GM19035 (cell line): ENCODE results near the gene KCNIP1.

Source experiments
- ATAC-seq: cut with Tn5 transposase; IDR thresholded peaks from one replicate; pipeline ENCODE4 v1.9.1; 2021; ENCODE audit not compliant: unreplicated experiment

The KCNIP1 gene

GRCh38 chr5:170503990-170504596 is at the start of gene KCNIP1:
Gene KCNIP1, plus strand, starts transcription at chr5:170504020.
- no peak for ATAC-seq

GRCh38 chr5:170463426-170463825 is 40.4 kb upstream of the KCNIP1 start:
- ATAC-seq: no peak

GRCh38 chr5:170464280-170465127 is 39.3 kb upstream of the KCNIP1 start:
- no peak for ATAC-seq

GRCh38 chr5:170466553-170466952 is 37.3 kb upstream of the KCNIP1 start:
- ATAC-seq: no peak

GRCh38 chr5:170466988-170467707 is 36.7 kb upstream of the KCNIP1 start:
- ATAC-seq: no peak

GRCh38 chr5:170468633-170469285 is 35.1 kb upstream of the KCNIP1 start:
- ATAC-seq: no peak

- ATAC-seq: no peak
Measured at GRCh38 chr5:170469414-170469813, 34.4 kb upstream of the KCNIP1 start.

- no peak for ATAC-seq
Measured at GRCh38 chr5:170470275-170470674, 33.5 kb upstream of the KCNIP1 start.

- ATAC-seq: no peak
Measured at GRCh38 chr5:170470808-170471404, 32.9 kb upstream of the KCNIP1 start.

GRCh38 chr5:170471551-170472178 is 32.2 kb upstream of the KCNIP1 start:
- ATAC-seq: no peak

GRCh38 chr5:170473642-170474041 is 30.2 kb upstream of the KCNIP1 start:
- no peak for ATAC-seq

GRCh38 chr5:170474489-170475274 is 29.1 kb upstream of the KCNIP1 start:
- no peak for ATAC-seq

- no peak for ATAC-seq
Measured at GRCh38 chr5:170475294-170476000, 28.4 kb upstream of the KCNIP1 start.

GRCh38 chr5:170476704-170477103 is 27.1 kb upstream of the KCNIP1 start:
- no peak for ATAC-seq

GRCh38 chr5:170477906-170478305 is 25.9 kb upstream of the KCNIP1 start:
- no peak for ATAC-seq

- ATAC-seq: no peak
Measured at GRCh38 chr5:170478306-170478705, 25.5 kb upstream of the KCNIP1 start.

- no peak for ATAC-seq
Measured at GRCh38 chr5:170479484-170479883, 24.3 kb upstream of the KCNIP1 start.

- ATAC-seq: no peak
Measured at GRCh38 chr5:170480260-170480659, 23.6 kb upstream of the KCNIP1 start.

GRCh38 chr5:170481849-170482248 is 22.0 kb upstream of the KCNIP1 start:
- ATAC-seq: no peak
